GM19468 (cell line): ENCODE results near the gene NDEL1.

Experiments used
- ATAC-seq: cut with Tn5 transposase; IDR thresholded peaks from one replicate; pipeline ENCODE4 v1.9.1; 2021; ENCODE audit warnings: mild to moderate bottlenecking, moderate library complexity, moderate number of reproducible peaks; ENCODE audit not compliant: unreplicated experiment; ENCODE audit errors: extremely low read depth

Gene NDEL1

DNA sequence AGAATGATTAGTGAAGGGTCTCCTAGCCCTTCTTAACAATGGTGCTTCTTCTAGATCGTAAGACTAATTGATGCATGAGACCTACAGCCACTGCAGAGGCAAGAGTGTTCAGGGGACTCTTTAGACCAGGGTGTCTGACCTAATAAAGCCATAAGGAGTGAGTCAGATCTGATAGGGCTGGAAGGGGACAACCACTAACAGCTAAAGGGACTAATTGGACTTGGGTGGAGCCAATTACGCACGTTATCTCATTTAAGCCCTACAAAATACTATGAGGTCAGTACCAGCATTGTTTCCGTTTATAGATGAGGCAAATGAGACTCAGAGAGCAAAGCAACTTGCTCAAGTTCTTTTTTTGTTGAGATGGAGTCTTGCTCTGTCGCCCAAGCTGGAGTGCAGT, 23.6 kb upstream of the NDEL1 start:
- ATAC-seq = no peak

DNA sequence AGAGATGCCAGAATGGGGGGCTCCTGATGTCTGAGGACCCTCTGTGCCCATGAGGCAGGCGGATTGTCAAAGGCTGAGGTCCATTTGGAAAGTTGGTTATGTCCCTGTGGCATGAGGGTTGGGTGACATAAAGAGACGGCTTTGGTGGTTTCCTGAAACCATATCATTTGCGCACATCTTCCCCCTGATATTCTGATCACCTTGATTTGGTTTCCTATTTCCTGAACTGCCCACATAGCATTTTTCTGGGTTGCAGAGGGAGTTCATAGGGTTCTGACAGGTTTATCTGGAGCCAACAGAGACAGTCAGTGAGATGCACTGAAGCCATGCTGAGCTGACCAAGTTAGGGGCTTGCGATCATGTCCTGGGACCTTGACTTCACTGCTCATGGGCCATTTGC, 22.4 kb upstream of the NDEL1 start:
- no peak for ATAC-seq

DNA sequence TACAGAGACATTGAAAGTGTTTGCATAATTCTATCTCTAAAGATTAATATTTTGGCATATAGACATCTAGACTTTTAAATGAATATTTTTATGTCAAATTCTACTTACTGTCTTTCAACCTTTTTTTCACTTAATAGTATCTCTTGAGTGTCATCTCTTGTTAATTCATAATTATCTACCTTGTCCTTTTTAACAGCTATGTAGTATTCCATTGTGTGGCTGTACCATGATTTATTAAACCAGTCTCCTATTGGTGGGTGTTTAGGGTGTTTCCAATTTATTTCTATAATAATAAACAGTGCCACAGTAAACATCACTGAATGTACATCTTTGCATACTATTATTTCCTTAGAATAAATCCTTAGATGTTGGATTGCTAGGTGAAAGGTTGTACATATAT, 21.7 kb upstream of the NDEL1 start:
- no peak for ATAC-seq

- no peak for ATAC-seq
These were observed 17.9 kb upstream of the NDEL1 start for GRCh38 chr17:8417806-8418205.

DNA sequence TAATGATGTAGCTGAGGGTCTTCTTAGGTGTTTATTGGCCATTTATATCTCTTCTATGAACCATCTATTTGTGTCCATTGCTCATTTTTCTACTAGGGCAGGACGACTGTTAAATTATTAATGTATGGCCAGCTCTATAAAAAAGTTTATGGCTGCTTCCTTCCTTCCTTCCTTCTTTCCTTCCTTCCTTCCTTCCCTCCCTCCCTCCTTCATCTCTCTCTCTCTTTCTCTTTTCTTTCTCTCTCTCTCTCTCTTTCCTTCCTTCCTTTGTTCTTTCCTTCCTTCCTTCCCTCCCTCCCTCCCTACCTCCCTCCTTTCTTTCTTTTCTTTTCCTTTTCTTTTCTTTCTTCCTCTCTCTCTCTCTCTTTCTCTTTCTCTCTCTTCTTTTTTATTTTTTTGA, 17.2 kb upstream of the NDEL1 start:
- no peak for ATAC-seq

GRCh38 chr17:8419305-8419704, 16.4 kb upstream of the NDEL1 start:
- ATAC-seq = no peak

DNA sequence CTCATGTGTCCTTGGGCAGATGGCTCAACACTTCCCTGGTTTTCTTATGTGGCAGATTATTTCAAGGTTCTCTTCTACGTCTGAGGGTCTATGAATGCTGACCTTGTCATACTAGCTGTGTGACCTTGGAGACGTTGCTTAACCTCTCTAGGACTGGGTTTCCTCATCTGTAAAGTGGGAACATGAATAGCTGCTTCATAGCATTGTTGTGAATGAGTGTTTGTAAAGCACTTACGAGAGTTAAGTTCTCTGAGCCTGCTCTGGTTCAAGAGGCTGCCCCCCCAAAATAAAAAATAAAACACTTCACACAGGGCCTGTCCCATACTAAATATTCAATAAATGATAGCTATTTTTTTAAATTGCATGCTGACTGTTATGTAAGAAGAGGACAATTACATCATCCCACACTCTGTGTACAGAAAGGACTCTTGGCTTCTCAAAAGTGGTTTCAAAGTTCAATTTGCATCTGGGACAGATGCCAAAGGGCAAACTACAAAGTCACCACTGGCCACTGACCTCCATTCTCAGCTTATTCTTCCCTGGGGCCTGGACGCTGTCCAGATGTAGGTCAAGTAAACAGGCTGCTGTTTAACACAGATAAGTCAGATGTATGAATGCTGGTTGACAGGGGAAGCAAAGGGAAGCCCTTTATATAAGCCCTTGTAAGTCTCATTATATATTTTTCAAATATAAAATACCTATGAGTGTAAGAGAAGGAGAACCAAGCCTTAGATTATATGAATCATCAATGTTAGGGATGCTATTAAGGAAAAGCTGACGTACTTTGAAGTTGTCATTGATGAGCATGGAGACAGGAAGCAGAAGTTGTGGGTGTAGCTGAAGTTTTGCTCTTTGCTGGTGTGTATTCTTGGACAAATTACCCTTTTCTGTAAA, 15.4 kb upstream of the NDEL1 start:
- ATAC-seq = no peak

DNA sequence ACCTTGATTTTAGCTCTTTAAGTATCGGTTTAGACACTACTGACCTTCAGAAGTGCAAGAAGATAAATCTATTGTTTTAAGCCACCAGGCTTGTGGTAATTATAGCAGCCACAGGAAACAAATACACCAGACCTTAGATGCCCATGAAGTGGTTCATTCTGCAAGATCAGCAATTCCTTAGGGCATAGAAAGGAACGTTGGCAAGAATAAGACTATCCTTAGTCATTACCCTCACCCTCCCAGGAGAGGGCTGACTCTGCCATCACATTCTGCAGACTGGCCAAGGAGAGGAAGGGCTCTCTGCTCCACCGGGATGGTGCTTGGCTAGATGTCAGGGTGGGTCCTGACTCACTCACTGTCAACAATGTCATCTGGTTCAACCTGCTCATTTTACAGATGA, 14.1 kb upstream of the NDEL1 start:
- ATAC-seq = no peak

- ATAC-seq = no peak
These were observed 9.5 kb upstream of the NDEL1 start for GRCh38 chr17:8426094-8426720.

GRCh38 chr17:8426802-8427201, 8.9 kb upstream of the NDEL1 start:
- ATAC-seq = no peak

GRCh38 chr17:8430966-8431365, 4.7 kb upstream of the NDEL1 start:
- ATAC-seq = no peak

DNA sequence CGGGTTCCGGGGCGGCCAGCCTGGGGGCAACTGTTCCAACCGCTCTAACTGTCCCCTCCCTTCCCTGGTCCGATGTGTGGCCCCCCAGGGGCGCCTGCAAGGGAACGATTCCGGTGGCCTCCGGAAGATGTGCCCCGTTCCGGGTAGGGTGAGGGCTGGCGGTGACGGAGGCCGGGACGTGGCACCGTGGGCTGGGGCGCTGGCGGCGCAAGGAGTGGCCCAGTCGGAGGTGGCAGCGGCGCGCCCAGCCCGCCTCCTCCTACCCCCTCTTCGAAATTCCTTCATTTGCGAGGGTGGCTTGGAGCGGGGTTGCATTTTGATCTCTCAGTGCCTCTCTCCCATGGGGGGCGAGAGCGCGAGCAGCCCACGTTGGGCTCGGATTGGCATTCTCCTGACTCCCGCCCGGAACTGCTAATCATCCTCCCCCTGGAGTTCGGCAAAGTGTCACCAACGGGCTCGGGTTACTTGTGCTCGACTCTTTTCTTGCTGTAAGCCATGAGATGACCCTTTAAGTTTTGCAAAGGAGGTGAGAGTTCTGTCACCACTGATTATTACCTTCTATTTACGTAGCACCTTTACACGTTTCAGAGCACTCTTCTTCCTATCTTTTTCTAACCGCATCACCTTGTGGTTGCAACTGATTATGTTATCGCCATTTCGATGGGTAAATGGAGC, 622 bp downstream of the NDEL1 start:
- peak; percentile 16 for ATAC-seq

DNA sequence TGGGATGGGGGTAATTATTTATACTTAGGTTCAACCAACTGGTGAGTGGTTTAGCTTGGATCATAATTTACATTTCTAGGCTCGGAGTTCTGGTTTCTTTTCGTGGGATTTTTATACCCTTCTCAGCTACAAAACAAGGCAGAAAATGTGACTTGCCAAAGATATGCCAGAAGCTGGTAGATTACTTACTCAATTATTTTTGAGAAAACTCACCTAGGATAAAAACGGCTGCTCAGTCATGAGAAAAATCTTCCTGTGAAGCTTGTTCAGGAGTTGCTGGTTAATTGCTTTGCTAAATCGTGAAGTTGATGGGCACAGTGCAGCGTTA, 1.1 kb downstream of the NDEL1 start:
- no peak for ATAC-seq

DNA sequence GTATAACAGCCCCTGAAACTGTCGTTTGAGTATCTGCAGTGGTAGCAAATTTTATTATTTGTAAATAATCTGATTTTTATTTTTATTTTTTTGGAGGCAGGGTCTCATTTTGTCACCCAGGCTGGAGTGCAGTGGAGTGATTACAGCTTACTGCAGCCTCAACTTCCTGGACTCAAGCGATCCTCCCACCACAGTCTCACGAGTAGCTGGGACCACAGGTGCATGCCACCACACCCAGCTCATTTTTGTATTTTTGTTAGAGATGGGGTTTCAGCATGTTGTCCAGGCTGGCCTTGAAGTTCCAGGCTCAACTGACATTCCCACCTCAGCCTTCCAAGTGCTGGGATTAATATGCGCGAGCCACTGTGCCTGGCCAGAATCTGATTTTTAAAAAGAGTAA, 2.8 kb downstream of the NDEL1 start:
- ATAC-seq = no peak

- no peak for ATAC-seq
These were observed 4.0 kb downstream of the NDEL1 start for GRCh38 chr17:8439681-8440080.

- no peak for ATAC-seq
These were observed 6.0 kb downstream of the NDEL1 start for GRCh38 chr17:8441690-8442089.

DNA sequence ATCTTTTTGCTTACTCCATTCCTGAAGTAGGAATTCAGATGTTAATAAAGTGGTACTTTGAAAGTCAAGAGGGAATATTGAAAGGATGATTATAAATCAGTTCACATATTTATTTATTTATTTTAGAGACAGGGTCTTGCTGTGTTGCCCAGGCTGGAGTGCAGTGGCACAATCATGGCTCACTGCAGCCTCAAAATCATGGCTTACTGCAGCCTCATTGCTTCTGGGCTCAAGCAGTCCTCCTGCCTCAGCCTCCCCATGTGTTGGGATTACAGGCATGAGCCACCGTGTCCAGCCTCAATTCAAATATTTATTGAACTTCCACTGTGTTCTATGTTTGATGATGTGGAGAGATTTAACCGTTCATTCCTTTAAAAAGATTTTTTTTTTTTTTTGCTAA, 6.6 kb downstream of the NDEL1 start:
- no peak for ATAC-seq

DNA sequence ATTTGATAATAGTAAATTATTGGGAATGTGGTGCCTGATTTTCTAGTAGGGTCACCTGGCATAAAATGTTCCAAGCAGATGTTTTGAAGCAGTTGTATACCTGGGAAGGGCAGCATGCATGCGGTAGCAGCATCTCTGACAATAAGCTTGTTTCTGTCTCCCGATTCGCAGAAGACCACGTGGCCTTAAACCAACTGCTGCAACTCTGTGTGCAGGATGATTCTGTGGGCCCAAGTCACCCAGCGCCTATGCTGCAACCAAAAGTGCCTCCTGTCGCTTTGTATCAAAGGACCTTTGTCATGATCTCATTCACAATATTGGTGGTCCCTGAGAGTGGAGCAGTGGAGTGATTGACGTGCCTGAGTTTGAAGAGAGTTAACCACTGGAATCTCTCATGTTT, 8.1 kb downstream of the NDEL1 start:
- no peak for ATAC-seq

DNA sequence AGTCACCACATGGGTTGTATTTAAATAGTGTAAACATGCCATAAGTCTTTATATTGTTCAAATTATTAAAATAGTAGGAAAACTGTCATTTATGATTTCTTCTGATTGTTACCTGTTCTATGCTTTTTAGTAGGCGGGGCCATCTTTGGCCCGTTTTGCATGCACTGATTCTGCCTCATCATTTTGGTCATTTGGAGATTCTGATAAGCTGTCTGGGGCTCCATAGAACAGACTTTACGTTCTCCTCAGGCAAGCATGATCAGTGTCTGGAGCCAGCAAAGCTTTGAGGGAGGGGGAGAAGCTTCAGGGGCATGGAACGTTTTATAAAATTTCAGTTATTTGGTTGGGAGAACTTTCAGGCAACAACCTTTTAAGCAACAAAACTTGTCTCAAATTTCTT, 8.8 kb downstream of the NDEL1 start:
- ATAC-seq = no peak

- ATAC-seq = no peak
These were observed 9.9 kb downstream of the NDEL1 start for GRCh38 chr17:8445536-8445935.

DNA sequence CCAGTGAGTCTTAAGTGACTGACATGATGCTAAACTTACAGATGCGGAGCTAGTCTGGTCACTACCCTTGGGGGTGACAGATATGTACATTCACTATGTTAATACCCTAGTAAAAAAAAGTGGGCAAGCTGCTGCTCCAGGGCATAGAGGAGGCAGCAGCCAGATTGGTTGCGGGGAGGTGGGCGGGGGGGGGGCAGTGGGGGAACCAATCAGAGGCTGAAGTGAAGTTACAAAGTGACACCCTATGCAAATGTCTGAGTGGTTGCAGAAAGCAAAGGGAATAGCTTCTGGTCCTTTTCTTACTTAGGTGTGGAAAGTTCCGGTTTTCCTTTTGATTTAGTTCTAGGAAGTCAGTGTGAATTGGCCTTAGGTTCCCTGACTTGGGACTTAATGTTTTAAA, 12.1 kb downstream of the NDEL1 start:
- ATAC-seq = no peak
